Natural killer cell (primary cell): ENCODE results near the gene GABBR2. TPM values are rescaled to one million over a fixed set of nuclear protein-coding genes. Genes with fewer than 3 reads are reported as not detected.

Experiments used
- ATAC-seq, 3 donors: fragments of 150-1000 bp in 2 of 3; fragments of 200-7000 bp in 1 of 3; cut with Tn5 transposase; 1 replicate in 1 of 3; 2 replicates in 2 of 3; pipeline ENCODE4 v1.10.0; 2021; ENCODE audit warnings: mild to moderate bottlenecking in 2 of 3, moderate library complexity in 2 of 3
- DNase-seq, 2 donors: peaks; one replicate each; pipeline versions ENCODE4 v3.0.0 to v3.0.0-alpha.2; 2013 to 2021; ENCODE audit warnings: mixed read lengths in 1 of 2
- H3K27ac ChIP-seq: one replicate; pipeline ENCODE4 v1.5.1; 2013; ENCODE audit warnings: mild to moderate bottlenecking, low read length
- H3K27me3 ChIP-seq: one replicate; pipeline ENCODE4 v1.6.1; 2013; ENCODE audit warnings: low read length; ENCODE audit not compliant: control insufficient read depth, insufficient read depth
- H3K36me3 ChIP-seq: one replicate; pipeline ENCODE4 v1.6.1; 2013; ENCODE audit warnings: low read length; ENCODE audit not compliant: control insufficient read depth, insufficient read depth
- H3K4me1 ChIP-seq: one replicate; pipeline ENCODE4 v1.6.1; 2013; ENCODE audit warnings: low read length; ENCODE audit not compliant: control insufficient read depth, insufficient read depth
- H3K4me3 ChIP-seq: one replicate; pipeline ENCODE4 v1.5.1; 2013; ENCODE audit warnings: low read length
- H3K9me3 ChIP-seq: one replicate; pipeline ENCODE4 v1.6.1; 2013; ENCODE audit warnings: low read length; ENCODE audit not compliant: control insufficient read depth, insufficient read depth
- H3K27ac Mint-ChIP-seq, 2 donors: one replicate each; pipeline ENCODE4 v1.8.0; 2022; ENCODE audit warnings: mild to moderate bottlenecking in 2 of 2, mixed read lengths in 2 of 2, moderate library complexity in 1 of 2
- H3K27me3 Mint-ChIP-seq, 2 donors: one replicate each; pipeline ENCODE4 v1.8.0; 2022; ENCODE audit warnings: low read depth in 2 of 2, mixed read lengths in 2 of 2
- H3K36me3 Mint-ChIP-seq: one replicate; pipeline ENCODE4 v1.8.0; 2022; ENCODE audit warnings: mixed read lengths
- H3K4me1 Mint-ChIP-seq, 2 donors: one replicate each; pipeline ENCODE4 v1.8.0; 2022; ENCODE audit warnings: mixed read lengths in 2 of 2
- H3K4me3 Mint-ChIP-seq: one replicate; pipeline ENCODE4 v1.8.0; 2022; ENCODE audit warnings: mild to moderate bottlenecking, moderate library complexity, mixed read lengths
- H3K9me3 Mint-ChIP-seq, 2 donors: one replicate each; pipeline ENCODE4 v1.8.0; 2022; ENCODE audit warnings: mixed read lengths in 2 of 2
- WGBS: methylation state at CpG from one replicate; pipeline ENCODE4 v1.1.7; 2013; ENCODE audit warnings: missing lambda C conversion rate; ENCODE audit not compliant: insufficient coverage; 5-methylcytosine and 5-hydroxymethylcytosine counted together
- intact Hi-C: fragments of 100-400 bp; cut with micrococcal nuclease; formaldehyde crosslinking; loops from one replicate; pipeline ENCODE4 v1.14.2; 2022
- total RNA-seq, 4 donors: library from RNA; stranded (reverse); fragments of 120-200 nt in 1 of 4; gene quantifications; one replicate each; pipeline versions ENCODE4 v1.2.3 to v1.2.4, GENCODE V29; 2013 to 2022
- TF ChIP-seq, protein P1 (sequence below): fragments of 200-600 bp; IDR thresholded peaks from one replicate; pipeline ENCODE4 v1.8.0; 2022; ENCODE audit warnings: antibody characterized with exemption

The GABBR2 gene
- total RNA-seq, 3 donors from 2014 or later (not counting 1 experiment from before 2014, with no cell fraction given): not detected

DNA sequence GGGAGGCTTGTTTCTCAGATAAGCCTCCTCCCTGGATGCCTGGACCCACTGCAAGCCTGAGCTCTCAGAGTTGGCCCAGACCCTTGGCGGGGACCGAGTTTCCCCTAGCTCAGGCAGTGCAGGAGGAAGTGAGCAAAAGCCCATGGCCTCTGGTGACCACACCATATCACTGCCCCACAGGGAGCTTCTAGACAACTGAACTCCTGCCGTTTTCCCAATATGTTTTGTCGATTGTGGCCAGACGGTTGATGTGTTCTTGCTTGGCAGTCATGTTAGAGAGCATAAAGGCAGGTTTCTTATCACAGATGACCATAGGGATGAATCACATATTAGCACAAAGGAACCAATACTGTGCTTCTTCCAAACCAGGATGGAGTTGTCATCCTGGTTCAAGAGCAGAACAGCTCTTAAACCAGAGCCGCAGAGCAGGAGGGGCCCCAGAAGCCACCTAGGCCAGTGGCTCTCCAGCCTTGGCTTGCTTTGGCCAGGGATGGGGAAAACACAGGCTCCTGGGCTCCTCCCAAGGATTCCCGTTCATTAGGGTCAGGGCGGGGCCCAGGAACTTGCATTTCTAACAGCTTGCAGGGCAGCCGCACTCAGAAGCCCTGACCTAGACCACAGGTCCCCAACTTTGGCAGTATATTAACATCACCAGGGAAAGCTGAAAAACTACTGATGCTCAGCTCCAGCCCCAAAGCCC lies 340.2 kb downstream of the GABBR2 start:
- no peak overlapping the region for H3K4me3 Mint-ChIP-seq
- Histone ChIP-seq H3K9me3 (peaks cover 15% of the 10 kb centered on the region), H3K4me3 (no peak overlapping the region), H3K4me1 (no peaks in the 10 kb centered on the region), H3K36me3 (no peaks in the 10 kb centered on the region), H3K27ac (no peak overlapping the region), H3K27me3 (no peaks in the 10 kb centered on the region)
- DNase-seq (no peak), ATAC-seq (no peak)
- H3K4me1 Mint-ChIP-seq: no peaks in the 10 kb centered on the region
- TF ChIP-seq, protein P1, sequence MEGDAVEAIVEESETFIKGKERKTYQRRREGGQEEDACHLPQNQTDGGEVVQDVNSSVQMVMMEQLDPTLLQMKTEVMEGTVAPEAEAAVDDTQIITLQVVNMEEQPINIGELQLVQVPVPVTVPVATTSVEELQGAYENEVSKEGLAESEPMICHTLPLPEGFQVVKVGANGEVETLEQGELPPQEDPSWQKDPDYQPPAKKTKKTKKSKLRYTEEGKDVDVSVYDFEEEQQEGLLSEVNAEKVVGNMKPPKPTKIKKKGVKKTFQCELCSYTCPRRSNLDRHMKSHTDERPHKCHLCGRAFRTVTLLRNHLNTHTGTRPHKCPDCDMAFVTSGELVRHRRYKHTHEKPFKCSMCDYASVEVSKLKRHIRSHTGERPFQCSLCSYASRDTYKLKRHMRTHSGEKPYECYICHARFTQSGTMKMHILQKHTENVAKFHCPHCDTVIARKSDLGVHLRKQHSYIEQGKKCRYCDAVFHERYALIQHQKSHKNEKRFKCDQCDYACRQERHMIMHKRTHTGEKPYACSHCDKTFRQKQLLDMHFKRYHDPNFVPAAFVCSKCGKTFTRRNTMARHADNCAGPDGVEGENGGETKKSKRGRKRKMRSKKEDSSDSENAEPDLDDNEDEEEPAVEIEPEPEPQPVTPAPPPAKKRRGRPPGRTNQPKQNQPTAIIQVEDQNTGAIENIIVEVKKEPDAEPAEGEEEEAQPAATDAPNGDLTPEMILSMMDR: no peak
- H3K27ac Mint-ChIP-seq: no peak overlapping the region
- intact Hi-C loops: no loop called here
- peaks cover 6 to 10% of the 10 kb centered on the region in 2 donors for H3K9me3 Mint-ChIP-seq
- peaks cover 9% of the 10 kb centered on the region for H3K36me3 Mint-ChIP-seq
- peaks cover 6% of the 10 kb centered on the region in 2 donors for H3K27me3 Mint-ChIP-seq
- WGBS: 95% methylated on average over 9 of the region's 9 CpGs

DNA sequence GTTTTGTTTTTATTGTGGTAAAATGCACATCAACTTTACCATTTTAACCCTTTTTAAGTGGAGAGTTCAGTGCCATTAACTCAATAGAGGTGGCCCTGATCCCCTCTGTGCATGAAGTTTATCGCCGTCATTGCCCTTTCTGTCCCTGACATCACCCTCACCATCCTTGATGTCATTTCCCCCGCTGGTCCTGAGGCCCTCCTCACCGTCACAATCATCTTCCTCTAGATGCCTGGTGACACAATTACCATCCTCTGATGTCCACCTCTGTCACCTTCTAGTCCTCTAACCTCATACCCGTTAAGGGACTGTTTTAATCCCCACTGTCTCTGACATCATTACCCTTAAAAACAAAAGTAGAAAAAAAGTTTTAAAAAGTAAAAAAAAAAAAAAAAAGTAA lies 340.8 kb downstream of the GABBR2 start:
- H3K4me1 ChIP-seq: no peaks in the 10 kb centered on the region
- 81% methylated on average over 4 of the region's 5 CpGs for WGBS
- peaks cover 15% of the 10 kb centered on the region for H3K9me3 ChIP-seq
- Mint-ChIP-seq H3K4me3 (no peak overlapping the region), H3K4me1 (no peaks in the 10 kb centered on the region), H3K27me3 (peaks cover 6 to 9% of the 10 kb centered on the region in 2 donors), H3K9me3 (peaks cover 6 to 10% of the 10 kb centered on the region in 2 donors), H3K36me3 (peaks cover 9% of the 10 kb centered on the region), H3K27ac (no peak overlapping the region)
- H3K27ac ChIP-seq: no peak overlapping the region
- TF ChIP-seq, protein P1: no peak
- ATAC-seq (no peak), DNase-seq (no peak)
- H3K27me3 ChIP-seq: no peaks in the 10 kb centered on the region
- no peak overlapping the region for H3K4me3 ChIP-seq
- intact Hi-C loops: no loop called here
- H3K36me3 ChIP-seq: no peaks in the 10 kb centered on the region

DNA sequence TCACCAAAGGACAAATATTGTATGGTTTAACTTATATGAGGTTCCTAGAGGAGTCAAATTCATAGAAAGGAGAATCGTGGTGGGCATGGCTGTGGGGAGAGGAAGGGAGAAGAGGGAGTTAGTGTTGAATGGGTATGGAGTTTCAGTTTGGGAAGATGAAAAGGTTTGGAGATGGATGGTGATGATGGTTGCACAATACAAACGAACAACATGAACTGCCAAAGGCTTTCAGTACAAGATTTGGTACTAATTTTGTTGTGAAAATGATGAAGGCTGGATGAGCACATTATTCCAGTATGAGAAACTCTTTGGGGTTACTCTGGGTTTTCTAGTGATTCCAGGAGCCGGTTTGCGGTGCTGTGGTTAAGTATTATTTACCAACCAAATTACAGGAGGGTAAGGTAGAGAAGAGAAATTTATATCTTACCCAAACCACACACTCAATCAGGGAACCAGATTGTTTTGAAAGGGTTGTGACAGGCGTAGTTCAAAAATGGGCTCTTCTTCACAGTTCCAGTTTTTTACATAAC lies 341.3 kb downstream of the GABBR2 start:
- Histone ChIP-seq H3K36me3 (no peaks in the 10 kb centered on the region), H3K27ac (no peak overlapping the region), H3K27me3 (no peaks in the 10 kb centered on the region), H3K9me3 (peaks cover 15% of the 10 kb centered on the region), H3K4me3 (no peak overlapping the region), H3K4me1 (no peaks in the 10 kb centered on the region)
- Mint-ChIP-seq H3K4me3 (no peak overlapping the region), H3K9me3 (peaks cover 6 to 10% of the 10 kb centered on the region in 2 donors), H3K4me1 (no peaks in the 10 kb centered on the region), H3K27ac (no peak overlapping the region), H3K27me3 (peaks cover 6 to 13% of the 10 kb centered on the region in 2 donors), H3K36me3 (peaks cover 9% of the 10 kb centered on the region)
- TF ChIP-seq, protein P1: no peak
- intact Hi-C loops: no loop called here
- ATAC-seq: no peak
- WGBS: 66% methylated on average over 2 of the region's 5 CpGs
- DNase-seq: no peak
